Large intestine (tissue), 12 donors: ENCODE measurements around the gene MPDZ. TPM values are rescaled to one million over a fixed set of nuclear protein-coding genes. Genes with fewer than 3 reads are reported as not detected.

Experiments
- DNase-seq, 2 donors: peaks; one replicate each; pipeline versions ENCODE4 v3.0.0 to v3.0.0-alpha.2; 2013
- H3K27ac ChIP-seq: one replicate; pipeline ENCODE4 v1.5.1; 2013; ENCODE audit warnings: low read length
- H3K27me3 ChIP-seq: 2 replicates; pipeline ENCODE4 v1.6.1; 2013; ENCODE audit warnings: low read length; ENCODE audit not compliant: control insufficient read depth, insufficient read depth
- H3K36me3 ChIP-seq: 2 replicates; pipeline ENCODE4 v1.6.1; 2013; ENCODE audit warnings: low read length; ENCODE audit not compliant: control insufficient read depth, insufficient read depth
- H3K4me1 ChIP-seq: one replicate; pipeline ENCODE4 v1.6.1; 2013; ENCODE audit warnings: low read length; ENCODE audit not compliant: control insufficient read depth, insufficient read depth
- H3K4me3 ChIP-seq: one replicate; pipeline ENCODE4 v1.5.1; 2013; ENCODE audit warnings: low read length
- H3K9me3 ChIP-seq: one replicate; pipeline ENCODE4 v1.6.1; 2013; ENCODE audit warnings: mild to moderate bottlenecking, low read depth, low read length, moderate library complexity; ENCODE audit not compliant: control insufficient read depth
- WGBS: methylation state at CpG from one replicate; pipeline ENCODE4 v1.1.5; 2013; ENCODE audit warnings: low lambda C conversion rate; ENCODE audit not compliant: insufficient coverage; 5-methylcytosine and 5-hydroxymethylcytosine counted together
- long read RNA-seq, 11 donors: transcript quantifications; one replicate each; lab custom pipeline, GENCODE V29; 2026
- polyA plus RNA-seq: library from polyadenylated mRNA; unstranded; fragments of 120-200 nt; gene quantifications from one replicate; pipeline ENCODE4 v1.2.1, GENCODE V29; 2013

MPDZ gene
- polyA plus RNA-seq: 51.0 TPM
- long read RNA-seq, donor 1, partial matches to known transcripts: 0 of 1 reads
- long read RNA-seq, donor 1, other reads (novel, unspliced or antisense): 0 of 1 reads
- long read RNA-seq, donor 2: 0 reads
- long read RNA-seq, donor 3: 0 reads
- long read RNA-seq, donor 4: 0 reads
- long read RNA-seq, donor 5: 0 reads
- long read RNA-seq, donor 6, partial matches to known transcripts: 0 of 1 reads
- long read RNA-seq, donor 6, other reads (novel, unspliced or antisense): 0 of 1 reads
- long read RNA-seq, donor 7: 0 reads
- long read RNA-seq, donor 8, partial matches to known transcripts: 0 of 3 reads
- long read RNA-seq, donor 8, other reads (novel, unspliced or antisense): 0 of 3 reads
- long read RNA-seq, donor 9: 0 reads
- long read RNA-seq, donor 10, partial matches to known transcripts: 5 of 6 reads
- long read RNA-seq, donor 10, other reads (novel, unspliced or antisense): 0 of 6 reads
- long read RNA-seq, donor 11: 0 reads

GRCh38 chr9:13279284-13280141 is at the start of gene MPDZ:
Gene MPDZ, minus strand, starts transcription at chr9:13279692. Its CDS starts 29,377 bp downstream, at chr9:13250315.
- no peaks in the 10 kb centered on the region for H3K4me1 ChIP-seq

DNA sequence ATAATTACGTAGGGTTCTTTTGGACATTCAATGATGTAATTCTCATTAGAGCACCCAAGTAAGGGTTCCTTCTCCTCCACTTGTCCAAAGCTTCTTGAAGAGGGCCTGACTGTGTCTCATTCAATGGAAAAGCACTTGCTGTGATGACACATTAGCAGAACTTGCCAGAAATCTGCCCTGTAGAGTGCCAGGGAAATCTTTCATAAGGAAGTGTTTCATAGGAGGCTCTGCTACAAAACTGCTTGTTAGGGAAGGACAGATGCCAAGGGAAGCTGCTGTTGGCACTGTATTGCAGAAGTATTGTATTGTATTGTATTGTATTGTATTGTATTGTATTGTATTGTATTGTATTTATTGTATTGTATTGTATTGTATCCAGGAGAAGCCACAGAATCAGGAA is 45.5 kb upstream of the MPDZ start:
- Histone ChIP-seq H3K27me3 (no peaks in the 10 kb centered on the region), H3K9me3 (no peaks in the 10 kb centered on the region), H3K4me1 (no peaks in the 10 kb centered on the region), H3K4me3 (no peak overlapping the region), H3K36me3 (no peaks in the 10 kb centered on the region), H3K27ac (no peak overlapping the region)
- no peak for DNase-seq
- WGBS: no CpG with 5 or more reads among the region's 1 CpG

More at GRCh38 chr9:13279284-13280141, at the start of gene MPDZ:
- Histone ChIP-seq H3K9me3 (no peaks in the 10 kb centered on the region), H3K27me3 (peaks cover 14% of the 10 kb centered on the region), H3K4me3 (peak within 1 kb of the TSS; percentile 65), H3K36me3 (no peaks in the 10 kb centered on the region), H3K27ac (peak within 1 kb of the TSS; percentile 55)
- peak; percentile 43 to 79 for DNase-seq
- 70% methylated on average over 2 of the region's 82 CpGs for WGBS

GRCh38 chr9:13322828-13323550 is 43.5 kb upstream of the MPDZ start:
- no peak overlapping the region for H3K27ac ChIP-seq
- no peak for DNase-seq
- H3K4me3 ChIP-seq: no peak overlapping the region
- no peaks in the 10 kb centered on the region for H3K36me3 ChIP-seq
- H3K9me3 ChIP-seq: no peaks in the 10 kb centered on the region
- no peaks in the 10 kb centered on the region for H3K27me3 ChIP-seq
- H3K4me1 ChIP-seq: no peaks in the 10 kb centered on the region
- 89% methylated on average over 10 of the region's 29 CpGs for WGBS

- H3K9me3 ChIP-seq: no peaks in the 10 kb centered on the region
- 89% methylated on average over 1 of the region's 4 CpGs for WGBS
These were observed 38.5 kb upstream of the MPDZ start for GRCh38 chr9:13318027-13318426.

GRCh38 chr9:13296972-13297371 is 17.5 kb upstream of the MPDZ start:
- Histone ChIP-seq H3K27me3 (no peaks in the 10 kb centered on the region), H3K36me3 (no peaks in the 10 kb centered on the region), H3K4me3 (no peak overlapping the region), H3K4me1 (no peaks in the 10 kb centered on the region), H3K27ac (no peak overlapping the region), H3K9me3 (no peaks in the 10 kb centered on the region)
- no peak for DNase-seq
- WGBS: 71% methylated on average over 1 of the region's 1 CpG

More at GRCh38 chr9:13318027-13318426, 38.5 kb upstream of the MPDZ start:
- Histone ChIP-seq H3K4me3 (no peak overlapping the region), H3K27me3 (no peaks in the 10 kb centered on the region), H3K4me1 (no peaks in the 10 kb centered on the region), H3K36me3 (no peaks in the 10 kb centered on the region), H3K27ac (no peak overlapping the region)
- DNase-seq: no peak

DNA sequence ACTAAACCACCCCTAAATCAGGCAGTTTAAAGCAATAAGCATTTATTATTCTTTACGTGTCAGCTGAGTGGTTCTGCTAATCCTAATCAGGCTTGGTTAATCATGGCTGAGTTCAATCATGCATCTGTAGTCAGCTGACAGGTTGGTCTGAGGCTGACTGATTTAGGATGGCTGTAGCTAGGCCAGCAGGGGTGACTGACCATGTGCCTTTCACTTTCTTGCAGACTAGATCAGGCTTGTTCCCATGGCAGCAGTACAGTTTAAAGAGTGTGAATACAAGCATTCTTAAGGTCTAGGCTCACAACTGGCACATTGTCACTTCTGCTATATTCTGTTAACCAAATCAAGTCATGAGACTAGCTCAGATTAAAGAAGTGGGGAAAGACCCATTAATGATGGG is 16.1 kb upstream of the MPDZ start:
- Histone ChIP-seq H3K4me1 (no peaks in the 10 kb centered on the region), H3K36me3 (no peaks in the 10 kb centered on the region), H3K4me3 (no peak overlapping the region), H3K27me3 (no peaks in the 10 kb centered on the region), H3K27ac (no peak overlapping the region), H3K9me3 (no peaks in the 10 kb centered on the region)
- WGBS: no CpG with 5 or more reads among the region's 1 CpG
- DNase-seq: no peak

GRCh38 chr9:13292782-13293181 is 13.3 kb upstream of the MPDZ start:
- no CpG with 5 or more reads among the region's 2 CpGs for WGBS
- no peaks in the 10 kb centered on the region for H3K36me3 ChIP-seq
- no peaks in the 10 kb centered on the region for H3K9me3 ChIP-seq
- H3K4me3 ChIP-seq: no peak overlapping the region
- H3K4me1 ChIP-seq: no peaks in the 10 kb centered on the region
- DNase-seq: no peak
- no peak overlapping the region for H3K27ac ChIP-seq
- H3K27me3 ChIP-seq: no peaks in the 10 kb centered on the region

GRCh38 chr9:13292158-13292557 is 12.7 kb upstream of the MPDZ start:
- Histone ChIP-seq H3K36me3 (no peaks in the 10 kb centered on the region), H3K4me3 (no peak overlapping the region), H3K4me1 (no peaks in the 10 kb centered on the region), H3K9me3 (no peaks in the 10 kb centered on the region), H3K27me3 (no peaks in the 10 kb centered on the region), H3K27ac (no peak overlapping the region)
- DNase-seq: no peak
- WGBS: 100% methylated on average over 1 of the region's 3 CpGs

- Histone ChIP-seq H3K36me3 (no peaks in the 10 kb centered on the region), H3K4me1 (no peaks in the 10 kb centered on the region), H3K27me3 (no peaks in the 10 kb centered on the region), H3K9me3 (no peaks in the 10 kb centered on the region), H3K4me3 (no peak overlapping the region), H3K27ac (no peak overlapping the region)
- no peak for DNase-seq
- WGBS: no CpG with 5 or more reads among the region's 1 CpG
These were observed 12.2 kb upstream of the MPDZ start for GRCh38 chr9:13291718-13292117.

GRCh38 chr9:13284011-13284410 is 4.5 kb upstream of the MPDZ start:
- Histone ChIP-seq H3K36me3 (no peaks in the 10 kb centered on the region), H3K27me3 (peaks cover 4% of the 10 kb centered on the region), H3K4me3 (no peak overlapping the region), H3K27ac (no peak overlapping the region), H3K4me1 (no peaks in the 10 kb centered on the region), H3K9me3 (no peaks in the 10 kb centered on the region)
- no CpG with 5 or more reads among the region's 3 CpGs for WGBS
- DNase-seq: no peak
